ENCODE data around the gene PTGER4.
"Not testable (repeated sequence)": the region's sequence is repeated elsewhere in the genome, so short reads cannot be mapped to it uniquely, and the experiment has no call there.

The PTGER4 gene

GRCh38 chr5:40679913-40680681 is at the start of gene PTGER4:
Gene PTGER4, plus strand, starts transcription at chr5:40679915. Its CDS starts 1,079 bp downstream, at chr5:40680994.
- no peak for DNase-seq (ENCODE audit: low spot score)

- DNase-seq (ENCODE audit: low spot score): no peak
Measured at GRCh38 chr5:40630126-40630525, 49.6 kb upstream of the PTGER4 start.

- no peak for DNase-seq (ENCODE audit: low spot score)
Measured at GRCh38 chr5:40631236-40631635, 48.5 kb upstream of the PTGER4 start.

GRCh38 chr5:40634154-40634553 is 45.6 kb upstream of the PTGER4 start:
- no peak for DNase-seq (ENCODE audit: low spot score)

GRCh38 chr5:40634593-40634992 is 45.1 kb upstream of the PTGER4 start:
- DNase-seq (ENCODE audit: low spot score): no peak

- DNase-seq (ENCODE audit: low spot score): not testable (repeated sequence)
Measured at GRCh38 chr5:40639531-40639930, 40.2 kb upstream of the PTGER4 start.

GRCh38 chr5:40646266-40646665 is 33.4 kb upstream of the PTGER4 start:
- no peak for DNase-seq (ENCODE audit: low spot score)

- DNase-seq (ENCODE audit: low spot score): no peak
Measured at GRCh38 chr5:40648150-40648549, 31.6 kb upstream of the PTGER4 start.

- no peak for DNase-seq (ENCODE audit: low spot score)
Measured at GRCh38 chr5:40649463-40650030, 30.2 kb upstream of the PTGER4 start.

- DNase-seq (ENCODE audit: low spot score): no peak
Measured at GRCh38 chr5:40651201-40651600, 28.5 kb upstream of the PTGER4 start.

GRCh38 chr5:40652441-40653220 is 27.1 kb upstream of the PTGER4 start:
- peak; percentile 34 for DNase-seq (ENCODE audit: low spot score)

- no peak for DNase-seq (ENCODE audit: low spot score)
Measured at GRCh38 chr5:40653221-40654022, 26.3 kb upstream of the PTGER4 start.

- DNase-seq (ENCODE audit: low spot score): no peak
Measured at GRCh38 chr5:40654377-40654991, 25.2 kb upstream of the PTGER4 start.

- DNase-seq (ENCODE audit: low spot score): no peak
Measured at GRCh38 chr5:40655138-40655537, 24.6 kb upstream of the PTGER4 start.

GRCh38 chr5:40656091-40656490 is 23.6 kb upstream of the PTGER4 start:
- not testable (repeated sequence) for DNase-seq (ENCODE audit: low spot score)

GRCh38 chr5:40656766-40657165 is 22.9 kb upstream of the PTGER4 start:
- no peak for DNase-seq (ENCODE audit: low spot score)

GRCh38 chr5:40660751-40661150 is 19.0 kb upstream of the PTGER4 start:
- no peak for DNase-seq (ENCODE audit: low spot score)

GRCh38 chr5:40665635-40666298 is 13.9 kb upstream of the PTGER4 start:
- DNase-seq (ENCODE audit: low spot score): no peak

GRCh38 chr5:40666657-40667056 is 13.1 kb upstream of the PTGER4 start:
- DNase-seq (ENCODE audit: low spot score): no peak

- DNase-seq (ENCODE audit: low spot score): no peak
Measured at GRCh38 chr5:40667161-40667663, 12.5 kb upstream of the PTGER4 start.
